Cardiac fibroblast (primary cell): ENCODE measurements around the gene EBLN2.

Source experiments
- DNase-seq, 2 donors: peaks; one replicate each; pipeline versions ENCODE4 v3.0.0 to v3.0.0-alpha.2; 2010; ENCODE audit warnings: low read depth in 2 of 2
- H3K4me3 ChIP-seq, 2 donors: replicated peaks in 1 of 2; 1 replicate in 1 of 2; 2 replicates in 1 of 2; pipeline ENCODE4 v1.5.1; 2011; ENCODE audit warnings: low read depth in 2 of 2, low read length in 2 of 2, mild to moderate bottlenecking in 2 of 2, moderate library complexity in 1 of 2
- CTCF ChIP-seq: IDR thresholded peaks from one replicate; pipeline ENCODE4 v1.5.1; 2011; ENCODE audit warnings: low read depth, mild to moderate bottlenecking, low read length, inconsistent platforms

EBLN2 gene

DNA sequence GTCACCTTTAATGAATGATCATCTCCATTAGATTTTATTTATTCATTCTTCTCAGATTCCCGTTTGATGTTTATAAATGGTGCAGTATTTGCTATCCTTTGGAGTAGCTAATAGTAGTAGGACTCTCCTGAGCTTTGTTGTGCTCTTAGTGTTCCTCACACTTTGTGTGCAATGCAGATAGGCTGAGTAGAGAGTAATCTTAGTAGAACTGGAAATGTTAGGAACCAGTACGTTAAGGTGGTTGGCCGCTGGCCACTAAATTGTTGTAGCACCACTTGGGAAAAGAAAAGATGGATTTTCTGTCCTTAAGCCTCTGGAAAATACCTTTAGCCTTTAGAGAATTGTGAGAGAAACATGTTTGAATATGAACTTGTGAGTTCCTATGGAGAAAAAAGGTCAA lies 19.9 kb upstream of the EBLN2 start:
- no peak overlapping the region for H3K4me3 ChIP-seq
- peak; percentile 13 to 19 for DNase-seq
- TF ChIP-seq CTCF = no peak

GRCh38 chr3:73043414-73043813 lies 18.0 kb upstream of the EBLN2 start:
- DNase-seq = no peak
- TF ChIP-seq CTCF = no peak
- H3K4me3 ChIP-seq = no peak overlapping the region

DNA sequence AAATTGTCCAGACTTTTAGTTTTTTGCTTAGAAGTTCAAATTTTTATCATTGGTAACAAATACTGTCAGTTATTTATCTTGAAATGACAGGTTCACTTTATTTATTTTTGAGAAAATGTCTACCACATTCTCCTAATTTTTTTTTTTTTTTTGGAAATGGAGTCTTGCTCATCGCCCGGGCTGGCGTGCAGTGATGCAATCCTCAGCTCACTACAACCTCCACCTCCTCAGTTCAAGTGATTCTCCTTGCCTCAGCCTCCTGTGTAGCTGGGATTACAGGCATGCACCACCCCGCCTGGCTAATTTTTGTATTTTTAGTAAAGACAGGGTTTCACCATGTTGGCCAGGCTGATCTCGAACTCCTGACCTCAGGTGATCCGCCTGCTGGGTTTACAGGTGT lies 16.1 kb upstream of the EBLN2 start:
- H3K4me3 ChIP-seq = no peak overlapping the region
- no peak for TF ChIP-seq CTCF
- peak; percentile 19 to 65 for DNase-seq

DNA sequence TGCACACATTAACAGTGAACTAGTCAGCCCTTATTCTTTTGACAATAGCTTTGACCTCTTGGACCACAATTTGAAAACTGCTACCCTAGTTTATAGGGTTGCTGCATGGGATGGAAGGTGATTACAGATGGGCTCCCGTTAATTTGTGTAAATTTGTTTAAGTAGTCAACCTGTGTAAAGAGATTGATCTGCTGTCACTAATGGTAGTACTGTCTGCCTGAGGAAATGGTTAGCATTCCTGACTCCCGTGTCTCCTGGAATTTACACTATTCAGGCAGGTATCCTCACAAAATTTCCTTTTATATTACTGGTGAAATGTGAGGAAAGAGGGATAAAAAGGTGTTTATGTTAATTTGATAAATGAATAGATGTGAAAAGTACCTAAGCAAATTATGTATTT lies 15.3 kb upstream of the EBLN2 start:
- TF ChIP-seq CTCF = no peak
- no peak overlapping the region for H3K4me3 ChIP-seq
- no peak for DNase-seq

DNA sequence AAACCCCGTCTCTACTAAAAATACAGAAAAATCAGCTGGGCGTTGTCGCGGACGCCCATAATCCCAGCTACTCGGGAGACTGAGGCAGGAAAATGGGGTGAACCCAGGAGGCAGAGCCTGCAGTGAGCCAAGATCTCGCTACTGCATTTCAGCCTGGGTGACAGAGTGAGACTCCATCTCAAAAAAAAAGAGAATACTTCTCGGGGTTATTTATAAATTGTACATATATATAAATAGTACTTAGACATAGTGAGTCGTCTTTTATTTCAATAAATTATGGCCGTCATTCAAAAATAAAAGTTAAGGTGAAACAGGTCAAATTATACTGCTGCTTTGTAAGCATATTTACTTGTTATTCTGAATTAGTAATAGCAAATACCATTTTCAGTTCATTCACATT lies 12.1 kb upstream of the EBLN2 start:
- TF ChIP-seq CTCF = no peak
- no peak overlapping the region for H3K4me3 ChIP-seq
- no peak for DNase-seq

DNA sequence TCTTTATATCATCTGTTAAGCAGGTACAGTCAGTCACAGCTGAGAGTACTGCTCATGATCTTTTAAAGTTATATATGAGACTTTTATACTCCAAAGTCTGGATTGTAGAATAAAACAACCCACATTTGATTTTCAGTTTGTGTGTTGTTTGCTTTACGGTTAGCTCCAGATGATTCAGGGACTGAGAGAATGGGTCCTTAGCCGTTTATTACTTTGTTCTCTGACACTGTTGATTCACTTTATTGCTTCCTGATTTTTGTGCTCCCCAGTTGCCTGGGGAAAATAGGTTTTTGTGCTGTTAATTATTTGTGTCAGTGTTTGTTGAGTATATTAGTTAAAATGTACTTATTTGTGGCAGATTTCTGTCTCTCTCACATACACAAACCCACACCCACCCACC lies 8.6 kb upstream of the EBLN2 start:
- peak in 1 of 2 donors; percentile 37 for DNase-seq
- no peak for TF ChIP-seq CTCF
- H3K4me3 ChIP-seq = no peak overlapping the region

GRCh38 chr3:73055583-73055982 lies 5.9 kb upstream of the EBLN2 start:
- TF ChIP-seq CTCF = no peak
- H3K4me3 ChIP-seq = no peak overlapping the region

More at GRCh38 chr3:73055583-73055982, 5.9 kb upstream of the EBLN2 start:
- no peak for DNase-seq
